ENCODE results near the gene AFG1L.
"Not testable (repeated sequence)": the region's sequence is repeated elsewhere in the genome, so short reads cannot be mapped to it uniquely, and the experiment has no call there.

AFG1L gene

DNA sequence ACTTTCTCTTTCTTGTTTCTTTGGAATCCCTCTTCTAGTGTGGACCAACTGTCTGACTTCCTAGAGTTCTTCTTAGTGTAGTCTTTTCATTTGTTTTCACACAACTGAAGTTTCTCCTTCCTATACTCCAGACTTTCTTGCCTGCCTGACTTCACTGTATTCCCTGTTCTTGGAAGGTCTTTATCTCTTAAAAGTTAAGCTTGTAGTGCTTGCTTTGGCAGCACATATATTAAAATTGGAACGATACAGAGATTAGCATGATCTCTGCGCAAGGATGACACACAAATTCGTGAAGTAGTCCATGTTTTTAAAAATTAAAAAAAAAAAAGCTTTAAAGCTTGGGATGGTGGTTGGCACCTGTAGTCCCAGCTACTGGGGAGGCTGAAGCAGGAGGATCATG, 2.3 kb upstream of the AFG1L start:
- not testable (repeated sequence) for H3K27ac ChIP-seq (ENCODE audit: low read depth, low read length); H3K79me1 ChIP-seq (ENCODE audit: low read length); H2BK120ac ChIP-seq (ENCODE audit: low read depth, low read length); H2BK5ac ChIP-seq (ENCODE audit: low read length); H3K4me3 ChIP-seq (ENCODE audit: low read length); H4K5ac ChIP-seq (ENCODE audit: low read length); H4K8ac ChIP-seq (ENCODE audit: low read depth, low read length); H3K18ac ChIP-seq (ENCODE audit: low read length); H2AK5ac ChIP-seq (ENCODE audit: low read length); H2BK15ac ChIP-seq (replicated peaks; ENCODE audit: low read depth); H3K4me1 ChIP-seq (ENCODE audit: control insufficient read depth, low read depth, low read length); H3K4me2 ChIP-seq (ENCODE audit: low read length); H3K23ac ChIP-seq (ENCODE audit: low read length); DNase-seq; H3K27me3 ChIP-seq (ENCODE audit: insufficient read depth, low read length, poor library complexity); H3K56ac ChIP-seq (ENCODE audit: low read length); H3K36me3 ChIP-seq (ENCODE audit: control insufficient read depth, insufficient read depth, low read length); H3K79me2 ChIP-seq (ENCODE audit: control insufficient read depth, insufficient read depth, low read length); H3K4ac ChIP-seq (ENCODE audit: low read depth, low read length); H3K9ac ChIP-seq (ENCODE audit: low read length)
- no CpG with 5 or more reads among the region's 3 CpGs for WGBS (ENCODE audit: extremely low coverage, insufficient coverage, low lambda C conversion rate)

- Histone ChIP-seq H3K79me1 (ENCODE audit: low read length) (no peaks in the 10 kb centered on the region), H3K23ac (ENCODE audit: low read length) (no peak overlapping the region), H3K4me1 (ENCODE audit: control insufficient read depth, low read depth, low read length) (no peaks in the 10 kb centered on the region), H3K4me2 (ENCODE audit: low read length) (no peak overlapping the region), H2BK120ac (ENCODE audit: low read depth, low read length) (no peak overlapping the region), H3K4me3 (ENCODE audit: low read length) (no peak overlapping the region), H2AK5ac (ENCODE audit: low read length) (no peak overlapping the region), H3K27me3 (ENCODE audit: insufficient read depth, low read length, poor library complexity) (no peaks in the 10 kb centered on the region), H3K4ac (ENCODE audit: low read depth, low read length) (no peak overlapping the region), H2BK15ac (replicated peaks; ENCODE audit: low read depth) (no peak overlapping the region), H3K9ac (ENCODE audit: low read length) (peak overlapping the region; percentile 59), H3K18ac (ENCODE audit: low read length) (no peak overlapping the region), H4K5ac (ENCODE audit: low read length) (no peak overlapping the region), H3K27ac (ENCODE audit: low read depth, low read length) (no peak overlapping the region), H3K36me3 (ENCODE audit: control insufficient read depth, insufficient read depth, low read length) (no peaks in the 10 kb centered on the region), H3K79me2 (ENCODE audit: control insufficient read depth, insufficient read depth, low read length) (no peaks in the 10 kb centered on the region), H3K56ac (ENCODE audit: low read length) (peak overlapping the region; percentile 91), H4K8ac (ENCODE audit: low read depth, low read length) (peak overlapping the region; percentile 81), H2BK5ac (ENCODE audit: low read length) (no peak overlapping the region)
- WGBS (ENCODE audit: extremely low coverage, insufficient coverage, low lambda C conversion rate), result no CpG with 5 or more reads among the region's 19 CpGs
- DNase-seq, result peak; percentile 9
Measured at GRCh38 chr6:108293527-108294296, 1.1 kb upstream of the AFG1L start.

- H3K79me2 ChIP-seq (ENCODE audit: control insufficient read depth, insufficient read depth, low read length), result no peaks in the 10 kb centered on the region
- H2BK120ac ChIP-seq (ENCODE audit: low read depth, low read length), result no peak overlapping the region
- H3K18ac ChIP-seq (ENCODE audit: low read length), result no peak overlapping the region
- no CpG with 5 or more reads among the region's 16 CpGs for WGBS (ENCODE audit: extremely low coverage, insufficient coverage, low lambda C conversion rate)
- peak overlapping the region; percentile 20 for H3K4me3 ChIP-seq (ENCODE audit: low read length)
- no peaks in the 10 kb centered on the region for H3K27me3 ChIP-seq (ENCODE audit: insufficient read depth, low read length, poor library complexity)
- no peak for DNase-seq
- H3K36me3 ChIP-seq (ENCODE audit: control insufficient read depth, insufficient read depth, low read length), result no peaks in the 10 kb centered on the region
- no peak overlapping the region for H2BK15ac ChIP-seq (replicated peaks; ENCODE audit: low read depth)
- peak overlapping the region; percentile 59 for H3K9ac ChIP-seq (ENCODE audit: low read length)
- no peak overlapping the region for H2BK5ac ChIP-seq (ENCODE audit: low read length)
- H3K23ac ChIP-seq (ENCODE audit: low read length), result no peak overlapping the region
- H3K4ac ChIP-seq (ENCODE audit: low read depth, low read length), result no peak overlapping the region
- H4K8ac ChIP-seq (ENCODE audit: low read depth, low read length), result no peak overlapping the region
- H3K4me2 ChIP-seq (ENCODE audit: low read length), result peak overlapping the region; percentile 39
- no peak overlapping the region for H3K27ac ChIP-seq (ENCODE audit: low read depth, low read length)
- H3K56ac ChIP-seq (ENCODE audit: low read length), result peak overlapping the region; percentile 91
- no peaks in the 10 kb centered on the region for H3K4me1 ChIP-seq (ENCODE audit: control insufficient read depth, low read depth, low read length)
- H4K5ac ChIP-seq (ENCODE audit: low read length), result no peak overlapping the region
- no peaks in the 10 kb centered on the region for H3K79me1 ChIP-seq (ENCODE audit: low read length)
- no peak overlapping the region for H2AK5ac ChIP-seq (ENCODE audit: low read length)
Measured at GRCh38 chr6:108294297-108294726, 542 bp upstream of the AFG1L start.

- no CpG with 5 or more reads among the region's 7 CpGs for WGBS (ENCODE audit: extremely low coverage, insufficient coverage, low lambda C conversion rate)
- H3K4me1 ChIP-seq (ENCODE audit: control insufficient read depth, low read depth, low read length), result no peaks in the 10 kb centered on the region
- no peaks in the 10 kb centered on the region for H3K79me2 ChIP-seq (ENCODE audit: control insufficient read depth, insufficient read depth, low read length)
- H3K4me2 ChIP-seq (ENCODE audit: low read length), result peak overlapping the region; percentile 49
- H4K8ac ChIP-seq (ENCODE audit: low read depth, low read length), result no peak overlapping the region
- H3K23ac ChIP-seq (ENCODE audit: low read length), result no peak overlapping the region
- H3K4me3 ChIP-seq (ENCODE audit: low read length), result peak overlapping the region; percentile 70
- H3K18ac ChIP-seq (ENCODE audit: low read length), result peak overlapping the region; percentile 8
- H3K79me1 ChIP-seq (ENCODE audit: low read length), result no peaks in the 10 kb centered on the region
- DNase-seq, result no peak
- no peaks in the 10 kb centered on the region for H3K36me3 ChIP-seq (ENCODE audit: control insufficient read depth, insufficient read depth, low read length)
- H3K27ac ChIP-seq (ENCODE audit: low read depth, low read length), result no peak overlapping the region
- no peak overlapping the region for H2BK120ac ChIP-seq (ENCODE audit: low read depth, low read length)
- H3K27me3 ChIP-seq (ENCODE audit: insufficient read depth, low read length, poor library complexity), result no peaks in the 10 kb centered on the region
- H2AK5ac ChIP-seq (ENCODE audit: low read length), result no peak overlapping the region
- H3K4ac ChIP-seq (ENCODE audit: low read depth, low read length), result no peak overlapping the region
- H2BK5ac ChIP-seq (ENCODE audit: low read length), result no peak overlapping the region
- no peak overlapping the region for H4K5ac ChIP-seq (ENCODE audit: low read length)
- peak overlapping the region; percentile 91 for H3K56ac ChIP-seq (ENCODE audit: low read length)
- H2BK15ac ChIP-seq (replicated peaks; ENCODE audit: low read depth), result no peak overlapping the region
- H3K9ac ChIP-seq (ENCODE audit: low read length), result peak overlapping the region; percentile 76
Measured at GRCh38 chr6:108295676-108296075, 822 bp downstream of the AFG1L start.

DNA sequence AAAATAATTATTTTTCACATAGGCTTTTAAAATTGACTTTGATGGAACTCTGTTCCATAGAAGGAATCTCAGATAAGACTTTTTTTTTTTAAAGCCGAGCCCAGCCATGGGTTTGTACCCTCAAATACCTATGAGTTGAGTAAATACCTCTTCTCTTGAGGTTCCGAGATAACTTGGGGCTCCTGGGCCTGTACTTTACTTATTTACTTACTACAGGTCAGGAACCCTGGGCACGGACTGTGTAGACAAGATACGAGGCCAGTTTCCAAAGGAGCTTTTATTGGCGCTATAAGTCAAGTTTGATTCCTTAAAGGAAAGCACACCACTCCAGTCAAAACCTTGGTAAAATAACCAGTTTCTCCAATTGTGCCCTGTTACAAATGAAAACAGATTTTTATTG, 7.5 kb downstream of the AFG1L start:
- WGBS (ENCODE audit: extremely low coverage, insufficient coverage, low lambda C conversion rate), result no CpG with 5 or more reads among the region's 5 CpGs
- H3K4me3 ChIP-seq (ENCODE audit: low read length), result no peak overlapping the region
- H3K4me1 ChIP-seq (ENCODE audit: control insufficient read depth, low read depth, low read length), result no peaks in the 10 kb centered on the region
- no peak overlapping the region for H3K23ac ChIP-seq (ENCODE audit: low read length)
- H3K9ac ChIP-seq (ENCODE audit: low read length), result no peak overlapping the region
- no peak overlapping the region for H3K18ac ChIP-seq (ENCODE audit: low read length)
- H2AK5ac ChIP-seq (ENCODE audit: low read length), result no peak overlapping the region
- no peak overlapping the region for H3K4me2 ChIP-seq (ENCODE audit: low read length)
- H2BK120ac ChIP-seq (ENCODE audit: low read depth, low read length), result no peak overlapping the region
- H3K56ac ChIP-seq (ENCODE audit: low read length), result no peak overlapping the region
- no peaks in the 10 kb centered on the region for H3K79me1 ChIP-seq (ENCODE audit: low read length)
- H4K5ac ChIP-seq (ENCODE audit: low read length), result no peak overlapping the region
- H3K27ac ChIP-seq (ENCODE audit: low read depth, low read length), result no peak overlapping the region
- H2BK15ac ChIP-seq (replicated peaks; ENCODE audit: low read depth), result no peak overlapping the region
- no peak for DNase-seq
- H3K79me2 ChIP-seq (ENCODE audit: control insufficient read depth, insufficient read depth, low read length), result no peaks in the 10 kb centered on the region
- no peak overlapping the region for H3K4ac ChIP-seq (ENCODE audit: low read depth, low read length)
- H4K8ac ChIP-seq (ENCODE audit: low read depth, low read length), result no peak overlapping the region
- no peaks in the 10 kb centered on the region for H3K27me3 ChIP-seq (ENCODE audit: insufficient read depth, low read length, poor library complexity)
- H3K36me3 ChIP-seq (ENCODE audit: control insufficient read depth, insufficient read depth, low read length), result no peaks in the 10 kb centered on the region
- no peak overlapping the region for H2BK5ac ChIP-seq (ENCODE audit: low read length)

DNA sequence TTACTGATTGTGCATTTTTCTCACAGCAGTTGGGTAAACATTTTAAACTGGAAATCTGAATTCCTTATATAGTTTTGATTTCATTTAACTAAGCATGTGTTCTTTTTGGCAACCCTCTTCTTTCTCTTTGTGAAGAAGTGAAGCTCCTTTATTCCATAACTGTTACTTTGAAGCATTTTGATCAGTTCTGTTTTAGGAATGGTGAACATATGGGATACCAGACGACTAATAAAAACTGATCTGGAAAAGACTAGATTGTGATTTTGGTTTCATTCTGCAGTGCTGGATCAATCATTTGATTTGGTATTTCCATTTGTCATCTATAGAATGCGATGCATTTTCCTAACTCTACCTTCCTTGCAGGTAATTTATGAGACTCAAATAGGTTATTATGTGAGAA, 9.8 kb downstream of the AFG1L start:
- Histone ChIP-seq H3K18ac (ENCODE audit: low read length) (no peak overlapping the region), H2AK5ac (ENCODE audit: low read length) (no peak overlapping the region), H3K4me1 (ENCODE audit: control insufficient read depth, low read depth, low read length) (no peaks in the 10 kb centered on the region), H3K23ac (ENCODE audit: low read length) (no peak overlapping the region), H3K56ac (ENCODE audit: low read length) (no peak overlapping the region), H3K4me3 (ENCODE audit: low read length) (no peak overlapping the region), H2BK120ac (ENCODE audit: low read depth, low read length) (no peak overlapping the region), H3K4ac (ENCODE audit: low read depth, low read length) (no peak overlapping the region), H3K79me2 (ENCODE audit: control insufficient read depth, insufficient read depth, low read length) (no peaks in the 10 kb centered on the region), H3K4me2 (ENCODE audit: low read length) (no peak overlapping the region), H4K5ac (ENCODE audit: low read length) (no peak overlapping the region), H2BK15ac (replicated peaks; ENCODE audit: low read depth) (no peak overlapping the region), H3K79me1 (ENCODE audit: low read length) (no peaks in the 10 kb centered on the region), H2BK5ac (ENCODE audit: low read length) (no peak overlapping the region), H4K8ac (ENCODE audit: low read depth, low read length) (no peak overlapping the region), H3K27me3 (ENCODE audit: insufficient read depth, low read length, poor library complexity) (no peaks in the 10 kb centered on the region), H3K36me3 (ENCODE audit: control insufficient read depth, insufficient read depth, low read length) (no peaks in the 10 kb centered on the region), H3K27ac (ENCODE audit: low read depth, low read length) (no peak overlapping the region), H3K9ac (ENCODE audit: low read length) (no peak overlapping the region)
- no CpG with 5 or more reads among the region's 2 CpGs for WGBS (ENCODE audit: extremely low coverage, insufficient coverage, low lambda C conversion rate)
- DNase-seq, result no peak

Measured in mesendoderm (in vitro differentiated cells).